Effector memory CD8-positive, alpha-beta T cell (primary cell): ENCODE data around the gene OR5B21.

ENCODE experiments used
- ATAC-seq: fragments of 150-1000 bp; cut with Tn5 transposase; replicated peaks from 2 replicates; pipeline ENCODE4 v1.10.0; 2021; ENCODE audit warnings: mild to moderate bottlenecking, moderate library complexity
- DNase-seq, 3 experiments: peaks; one replicate each; pipeline ENCODE4 v3.0.0; 2021
- H3K27ac Mint-ChIP-seq, 2 donors: one replicate each; pipeline ENCODE4 v1.8.0; 2022; ENCODE audit warnings: mild to moderate bottlenecking in 2 of 2, mixed read lengths in 2 of 2, moderate library complexity in 2 of 2
- H3K27me3 Mint-ChIP-seq, 2 donors: one replicate each; pipeline ENCODE4 v1.8.0; 2022; ENCODE audit warnings: mixed read lengths in 2 of 2
- H3K36me3 Mint-ChIP-seq: one replicate; pipeline ENCODE4 v1.8.0; 2022; ENCODE audit warnings: mild to moderate bottlenecking, moderate library complexity, mixed read lengths; ENCODE audit not compliant: insufficient read depth
- H3K4me1 Mint-ChIP-seq, 2 donors: one replicate each; pipeline ENCODE4 v1.8.0; 2022; ENCODE audit warnings: low read depth in 2 of 2, mixed read lengths in 2 of 2
- H3K4me3 Mint-ChIP-seq, 2 donors: one replicate each; pipeline ENCODE4 v1.8.0; 2022; ENCODE audit warnings: mild to moderate bottlenecking in 2 of 2, mixed read lengths in 2 of 2, moderate library complexity in 2 of 2
- H3K9me3 Mint-ChIP-seq, 2 donors: one replicate each; pipeline ENCODE4 v1.8.0; 2022; ENCODE audit warnings: mixed read lengths in 2 of 2

OR5B21 gene

GRCh38 chr11:58466293-58466692 lies 41.6 kb downstream of the OR5B21 start:
- ATAC-seq (no peak), DNase-seq (no peak)
- Mint-ChIP-seq H3K4me3 (no peak overlapping the region), H3K27ac (no peak overlapping the region), H3K27me3 (no peaks in the 10 kb centered on the region), H3K36me3 (no peaks in the 10 kb centered on the region), H3K4me1 (no peaks in the 10 kb centered on the region), H3K9me3 (peaks cover 3 to 13% of the 10 kb centered on the region in 2 donors)

GRCh38 chr11:58465690-58466089 lies 42.2 kb downstream of the OR5B21 start:
- H3K36me3 Mint-ChIP-seq = no peaks in the 10 kb centered on the region
- H3K27me3 Mint-ChIP-seq = no peaks in the 10 kb centered on the region
- no peak for DNase-seq
- no peak for ATAC-seq
- no peak overlapping the region for H3K27ac Mint-ChIP-seq
- no peaks in the 10 kb centered on the region for H3K4me1 Mint-ChIP-seq
- H3K9me3 Mint-ChIP-seq = peaks cover 3 to 12% of the 10 kb centered on the region in 2 donors
- no peak overlapping the region for H3K4me3 Mint-ChIP-seq
